SK-N-SH (cell line): Measurements from ENCODE around the gene KIRREL2. TPM values are rescaled to one million over a fixed set of nuclear protein-coding genes. Genes with fewer than 3 reads are reported as not detected.

Experiments
- CTCF ChIA-PET: fragments of 300-600, 350-600 bp; formaldehyde crosslinking; extraction: SDS; loops from one replicate; lab custom pipeline; 2021; lab: Yijun Ruan, JAX
- POLR2A ChIA-PET: fragments of 350-600 bp; sonication (Branson Sonifier 250); formaldehyde crosslinking; extraction: SDS; loops from one replicate; lab custom pipeline; 2020; ENCODE audit warnings: antibody characterized with exemption, inconsistent platforms; lab: Yijun Ruan, JAX
- DNase-seq: peaks from one replicate; pipeline ENCODE4 v3.0.0; 2012
- H2AFZ ChIP-seq: fragments of 200-600 bp; sonication (generic); 2 replicates; pipeline ENCODE4 v1.8.1; 2016; ENCODE audit warnings: antibody characterized with exemption, mild to moderate bottlenecking, low read depth
- H3F3A ChIP-seq: fragments of 200-600 bp; sonication (generic); replicated peaks from 2 replicates; pipeline ENCODE3; 2016; ENCODE audit warnings: antibody characterized with exemption, mild to moderate bottlenecking; ENCODE audit not compliant: insufficient read depth
- H3K27ac ChIP-seq, 2 experiments: fragments of 200-500 bp in 1 of 2; fragments of 200-600 bp in 1 of 2; sonication (Bioruptor generic) in 1 of 2; sonication (generic), shearing (Covaris generic) in 1 of 2; 2 replicates each; pipeline versions ENCODE4 v1.5.1 to v1.6.1; 2014 to 2016; ENCODE audit warnings: low read depth in 2 of 2, inconsistent platforms in 1 of 2, low read length in 1 of 2, mild to moderate bottlenecking in 1 of 2, mixed read lengths in 1 of 2
- H3K27me3 ChIP-seq: fragments of 200-600 bp; sonication (generic), shearing (Covaris generic); 2 replicates; pipeline ENCODE4 v1.6.1; 2016; ENCODE audit warnings: mixed run types; ENCODE audit not compliant: insufficient read depth
- H3K36me3 ChIP-seq, 2 experiments: fragments of 200-500 bp in 1 of 2; fragments of 200-600 bp in 1 of 2; sonication (Bioruptor generic) in 1 of 2; sonication (generic) in 1 of 2; replicated peaks in 1 of 2; 2 replicates each; pipeline versions ENCODE3 to v1.5.1; 2014 to 2016; ENCODE audit warnings: low read length in 1 of 2, mild to moderate bottlenecking in 1 of 2; ENCODE audit not compliant: insufficient read depth in 2 of 2, control insufficient read depth in 1 of 2
- H3K4me1 ChIP-seq, 2 experiments: fragments of 200-500 bp in 1 of 2; fragments of 200-600 bp in 1 of 2; sonication (Bioruptor generic) in 1 of 2; sonication (generic), shearing (Covaris generic) in 1 of 2; 2 replicates each; pipeline versions ENCODE4 v1.5.1 to v1.6.1; 2014 to 2016; ENCODE audit warnings: low read depth in 1 of 2, low read length in 1 of 2, mixed run types in 1 of 2; ENCODE audit not compliant: insufficient read depth in 2 of 2, control insufficient read depth in 1 of 2
- H3K4me2 ChIP-seq: fragments of 200-600 bp; sonication (generic), shearing (Covaris generic); 2 replicates; pipeline ENCODE4 v1.6.1; 2017; ENCODE audit warnings: mixed run types
- H3K4me3 ChIP-seq, 2 experiments: fragments of 200-500 bp in 1 of 2; fragments of 200-600 bp in 1 of 2; sonication (Bioruptor generic) in 1 of 2; sonication (generic), shearing (Covaris generic) in 1 of 2; 2 replicates each; pipeline versions ENCODE4 v1.5.1 to v1.8.1; 2014 to 2016; ENCODE audit warnings: low read depth in 2 of 2, inconsistent platforms in 1 of 2, low read length in 1 of 2, mild to moderate bottlenecking in 1 of 2, mixed read lengths in 1 of 2, moderate library complexity in 1 of 2
- H3K79me2 ChIP-seq: fragments of 200-600 bp; sonication (generic); 2 replicates; pipeline ENCODE4 v1.8.1; 2017; ENCODE audit warnings: mild to moderate bottlenecking; ENCODE audit not compliant: insufficient read depth
- H3K9ac ChIP-seq: fragments of 200-600 bp; sonication (generic); 2 replicates; pipeline ENCODE4 v1.6.1; 2017; ENCODE audit warnings: mixed run types
- H3K9me2 ChIP-seq: fragments of 200-600 bp; sonication (generic); 2 replicates; pipeline ENCODE4 v1.6.1; 2017; ENCODE audit warnings: mixed run types
- H3K9me3 ChIP-seq: fragments of 200-600 bp; sonication (generic); 2 replicates; pipeline ENCODE4 v1.6.1; 2017; ENCODE audit warnings: mixed run types, mild to moderate bottlenecking, moderate library complexity
- H4K20me1 ChIP-seq: fragments of 200-600 bp; sonication (generic); 2 replicates; pipeline ENCODE4 v1.6.1; 2017; ENCODE audit warnings: mild to moderate bottlenecking, mixed run types; ENCODE audit not compliant: insufficient read depth
- CHD2 ChIP-seq: fragments of 150-350 bp; IDR thresholded peaks from 2 replicates; pipeline ENCODE4 v1.6.1; 2018; ENCODE audit warnings: low read length; ENCODE audit not compliant: partially characterized antibody
- ELF1 ChIP-seq: IDR thresholded peaks from 2 replicates; pipeline ENCODE4 v1.4.0; 2012
- FOXJ3 ChIP-seq: sonication (generic); formaldehyde crosslinking; IDR thresholded peaks from 2 replicates; pipeline ENCODE4 v1.5.1; 2020; ENCODE audit warnings: mild to moderate bottlenecking, missing genetic modification reagents
- GABPA ChIP-seq: IDR thresholded peaks from 2 replicates; pipeline ENCODE4 v1.4.0; 2012; ENCODE audit warnings: low read depth, mild to moderate bottlenecking
- NRF1 ChIP-seq: IDR thresholded peaks from 2 replicates; pipeline ENCODE4 v1.6.1; 2012; ENCODE audit warnings: low read depth, mild to moderate bottlenecking, low read length
- RCOR1 ChIP-seq: fragments of 150-350 bp; IDR thresholded peaks from 2 replicates; pipeline ENCODE4 v1.6.1; 2017; ENCODE audit warnings: antibody characterized with exemption, low read length
- RFX5 ChIP-seq: IDR thresholded peaks from 2 replicates; pipeline ENCODE4 v1.6.1; 2012; ENCODE audit warnings: mild to moderate bottlenecking, improper control_type of control experiment, low read length
- SMC3 ChIP-seq: IDR thresholded peaks from 2 replicates; pipeline ENCODE4 v1.6.1; 2012; ENCODE audit warnings: low read depth, low read length, improper control_type of control experiment
- TEAD4 ChIP-seq: IDR thresholded peaks from 2 replicates; pipeline ENCODE4 v1.4.0; 2012; ENCODE audit warnings: mild to moderate bottlenecking, borderline replicate concordance; ENCODE audit not compliant: insufficient read depth
- WGBS: methylation state at CpG from one replicate; pipeline ENCODE4 v1.1.6; 2017; ENCODE audit warnings: low lambda C conversion rate; 5-methylcytosine and 5-hydroxymethylcytosine counted together
- polyA plus RNA-seq, 3 experiments: library from polyadenylated mRNA; depleted of rRNA; stranded (reverse); fragments of >200 nt; gene quantifications; 2 replicates each; pipeline ENCODE4 v1.2.3, GENCODE V29; 2012
- TF ChIP-seq, protein P1 (sequence below): IDR thresholded peaks from 2 replicates; pipeline ENCODE4 v1.6.1; 2012; ENCODE audit warnings: mild to moderate bottlenecking, low read depth, low read length, moderate library complexity
- TF ChIP-seq, protein P2 (sequence below): fragments of 200-600 bp; sonication (generic); IDR thresholded peaks from 2 replicates; pipeline ENCODE4 v1.6.1; 2017; ENCODE audit warnings: antibody characterized with exemption, mild to moderate bottlenecking, moderate library complexity
- TF ChIP-seq, protein P3 (sequence below): IDR thresholded peaks from 2 replicates; pipeline ENCODE4 v1.4.0; 2012; ENCODE audit warnings: low read depth, borderline replicate concordance
- TF ChIP-seq, protein P4 (sequence below): IDR thresholded peaks from 2 replicates; pipeline ENCODE4; 2012
- TF ChIP-seq, protein P5 (sequence below): IDR thresholded peaks from 2 replicates; pipeline ENCODE4 v1.4.0; 2012; ENCODE audit warnings: low read depth
- TF ChIP-seq, protein P6 (sequence below): fragments of 150-350 bp; IDR thresholded peaks from 2 replicates; pipeline ENCODE4 v1.6.1; 2017; ENCODE audit warnings: antibody characterized with exemption, low read length, low read depth, borderline replicate concordance

Gene KIRREL2
- polyA plus RNA-seq, 1 of the 3 experiments (the other 2 are of a cell fraction), result 0.21 TPM

DNA sequence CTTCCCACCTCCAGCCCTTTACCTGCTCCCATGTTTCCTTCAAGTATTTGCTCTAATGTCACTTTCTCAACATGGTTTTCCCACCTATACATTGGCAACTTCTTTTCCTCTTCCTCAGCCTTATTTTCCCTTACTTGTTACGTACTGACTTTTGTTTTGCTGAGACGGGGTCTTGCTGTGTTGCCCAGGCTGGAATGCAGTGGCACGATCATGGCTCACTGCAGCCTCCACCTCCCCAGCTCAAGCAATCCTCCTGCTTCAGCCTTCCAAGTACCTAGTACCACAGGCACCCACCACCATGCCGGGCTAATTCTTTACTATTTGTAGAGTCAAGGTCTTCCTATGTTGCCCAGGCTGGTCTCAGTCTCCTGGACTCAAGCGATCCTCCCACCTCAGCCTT, 49.1 kb upstream of the KIRREL2 start (continued):
- TF ChIP-seq, protein P1, sequence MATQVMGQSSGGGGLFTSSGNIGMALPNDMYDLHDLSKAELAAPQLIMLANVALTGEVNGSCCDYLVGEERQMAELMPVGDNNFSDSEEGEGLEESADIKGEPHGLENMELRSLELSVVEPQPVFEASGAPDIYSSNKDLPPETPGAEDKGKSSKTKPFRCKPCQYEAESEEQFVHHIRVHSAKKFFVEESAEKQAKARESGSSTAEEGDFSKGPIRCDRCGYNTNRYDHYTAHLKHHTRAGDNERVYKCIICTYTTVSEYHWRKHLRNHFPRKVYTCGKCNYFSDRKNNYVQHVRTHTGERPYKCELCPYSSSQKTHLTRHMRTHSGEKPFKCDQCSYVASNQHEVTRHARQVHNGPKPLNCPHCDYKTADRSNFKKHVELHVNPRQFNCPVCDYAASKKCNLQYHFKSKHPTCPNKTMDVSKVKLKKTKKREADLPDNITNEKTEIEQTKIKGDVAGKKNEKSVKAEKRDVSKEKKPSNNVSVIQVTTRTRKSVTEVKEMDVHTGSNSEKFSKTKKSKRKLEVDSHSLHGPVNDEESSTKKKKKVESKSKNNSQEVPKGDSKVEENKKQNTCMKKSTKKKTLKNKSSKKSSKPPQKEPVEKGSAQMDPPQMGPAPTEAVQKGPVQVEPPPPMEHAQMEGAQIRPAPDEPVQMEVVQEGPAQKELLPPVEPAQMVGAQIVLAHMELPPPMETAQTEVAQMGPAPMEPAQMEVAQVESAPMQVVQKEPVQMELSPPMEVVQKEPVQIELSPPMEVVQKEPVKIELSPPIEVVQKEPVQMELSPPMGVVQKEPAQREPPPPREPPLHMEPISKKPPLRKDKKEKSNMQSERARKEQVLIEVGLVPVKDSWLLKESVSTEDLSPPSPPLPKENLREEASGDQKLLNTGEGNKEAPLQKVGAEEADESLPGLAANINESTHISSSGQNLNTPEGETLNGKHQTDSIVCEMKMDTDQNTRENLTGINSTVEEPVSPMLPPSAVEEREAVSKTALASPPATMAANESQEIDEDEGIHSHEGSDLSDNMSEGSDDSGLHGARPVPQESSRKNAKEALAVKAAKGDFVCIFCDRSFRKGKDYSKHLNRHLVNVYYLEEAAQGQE, result no peak

DNA sequence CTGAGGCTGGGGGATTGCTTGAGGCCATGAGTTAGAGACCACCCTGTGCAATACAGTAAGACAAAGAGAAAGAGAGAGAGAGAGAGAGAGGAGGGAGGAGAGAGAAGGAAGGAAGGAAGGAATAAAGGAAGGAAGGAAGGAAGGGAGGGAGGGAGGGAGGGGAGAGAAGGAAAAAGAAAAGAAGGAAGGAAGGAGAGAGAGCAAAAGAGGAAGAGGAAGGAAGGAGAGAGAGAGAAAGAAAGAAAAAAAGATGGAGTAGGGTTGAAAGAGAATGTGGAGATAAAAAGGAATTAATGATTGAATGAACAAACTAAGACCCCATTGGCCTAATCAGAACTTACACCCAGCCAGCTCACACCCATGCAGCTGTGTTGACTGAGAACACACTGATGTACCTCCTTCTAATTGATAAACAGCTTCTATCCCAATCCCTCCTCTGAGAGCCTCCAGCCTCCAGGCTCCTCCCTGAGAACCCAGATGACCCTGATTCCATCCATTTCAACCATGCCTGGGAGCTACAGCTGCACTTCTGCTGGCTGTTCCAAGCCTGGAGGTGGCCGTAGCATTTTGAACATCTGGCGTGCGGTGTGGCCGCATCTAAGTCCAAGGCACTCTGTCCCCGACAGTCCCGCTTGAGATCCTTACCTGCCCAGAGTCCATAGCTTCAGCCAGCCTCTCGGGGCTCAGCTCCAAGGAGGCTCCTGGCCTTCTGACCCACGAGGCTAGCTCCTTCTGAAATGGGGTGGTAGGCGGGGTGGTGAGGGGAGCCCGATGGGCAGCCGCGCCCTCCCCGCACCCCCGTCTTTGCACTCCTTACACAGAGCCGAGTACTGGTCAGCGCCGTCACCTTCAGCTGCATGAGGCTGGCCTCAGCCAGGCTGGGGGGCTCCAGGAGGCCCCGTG, 45.1 kb upstream of the KIRREL2 start:
- POLR2A ChIA-PET, result no interaction called here
- 47% methylated on average over 14 of the region's 18 CpGs for WGBS
- no peak overlapping the region for H3K9ac ChIP-seq
- TF ChIP-seq, protein P2, sequence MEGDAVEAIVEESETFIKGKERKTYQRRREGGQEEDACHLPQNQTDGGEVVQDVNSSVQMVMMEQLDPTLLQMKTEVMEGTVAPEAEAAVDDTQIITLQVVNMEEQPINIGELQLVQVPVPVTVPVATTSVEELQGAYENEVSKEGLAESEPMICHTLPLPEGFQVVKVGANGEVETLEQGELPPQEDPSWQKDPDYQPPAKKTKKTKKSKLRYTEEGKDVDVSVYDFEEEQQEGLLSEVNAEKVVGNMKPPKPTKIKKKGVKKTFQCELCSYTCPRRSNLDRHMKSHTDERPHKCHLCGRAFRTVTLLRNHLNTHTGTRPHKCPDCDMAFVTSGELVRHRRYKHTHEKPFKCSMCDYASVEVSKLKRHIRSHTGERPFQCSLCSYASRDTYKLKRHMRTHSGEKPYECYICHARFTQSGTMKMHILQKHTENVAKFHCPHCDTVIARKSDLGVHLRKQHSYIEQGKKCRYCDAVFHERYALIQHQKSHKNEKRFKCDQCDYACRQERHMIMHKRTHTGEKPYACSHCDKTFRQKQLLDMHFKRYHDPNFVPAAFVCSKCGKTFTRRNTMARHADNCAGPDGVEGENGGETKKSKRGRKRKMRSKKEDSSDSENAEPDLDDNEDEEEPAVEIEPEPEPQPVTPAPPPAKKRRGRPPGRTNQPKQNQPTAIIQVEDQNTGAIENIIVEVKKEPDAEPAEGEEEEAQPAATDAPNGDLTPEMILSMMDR, result no peak
- TF ChIP-seq CHD2 (no peak), FOXJ3 (CRISPR knock-in tag) (no peak), TEAD4 (no peak), RCOR1 (no peak), RFX5 (no peak), GABPA (no peak), SMC3 (no peak), ELF1 (no peak), NRF1 (no peak)
- TF ChIP-seq, protein P3, sequence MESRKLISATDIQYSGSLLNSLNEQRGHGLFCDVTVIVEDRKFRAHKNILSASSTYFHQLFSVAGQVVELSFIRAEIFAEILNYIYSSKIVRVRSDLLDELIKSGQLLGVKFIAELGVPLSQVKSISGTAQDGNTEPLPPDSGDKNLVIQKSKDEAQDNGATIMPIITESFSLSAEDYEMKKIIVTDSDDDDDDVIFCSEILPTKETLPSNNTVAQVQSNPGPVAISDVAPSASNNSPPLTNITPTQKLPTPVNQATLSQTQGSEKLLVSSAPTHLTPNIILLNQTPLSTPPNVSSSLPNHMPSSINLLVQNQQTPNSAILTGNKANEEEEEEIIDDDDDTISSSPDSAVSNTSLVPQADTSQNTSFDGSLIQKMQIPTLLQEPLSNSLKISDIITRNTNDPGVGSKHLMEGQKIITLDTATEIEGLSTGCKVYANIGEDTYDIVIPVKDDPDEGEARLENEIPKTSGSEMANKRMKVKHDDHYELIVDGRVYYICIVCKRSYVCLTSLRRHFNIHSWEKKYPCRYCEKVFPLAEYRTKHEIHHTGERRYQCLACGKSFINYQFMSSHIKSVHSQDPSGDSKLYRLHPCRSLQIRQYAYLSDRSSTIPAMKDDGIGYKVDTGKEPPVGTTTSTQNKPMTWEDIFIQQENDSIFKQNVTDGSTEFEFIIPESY, result no peak
- TF ChIP-seq, protein P4, sequence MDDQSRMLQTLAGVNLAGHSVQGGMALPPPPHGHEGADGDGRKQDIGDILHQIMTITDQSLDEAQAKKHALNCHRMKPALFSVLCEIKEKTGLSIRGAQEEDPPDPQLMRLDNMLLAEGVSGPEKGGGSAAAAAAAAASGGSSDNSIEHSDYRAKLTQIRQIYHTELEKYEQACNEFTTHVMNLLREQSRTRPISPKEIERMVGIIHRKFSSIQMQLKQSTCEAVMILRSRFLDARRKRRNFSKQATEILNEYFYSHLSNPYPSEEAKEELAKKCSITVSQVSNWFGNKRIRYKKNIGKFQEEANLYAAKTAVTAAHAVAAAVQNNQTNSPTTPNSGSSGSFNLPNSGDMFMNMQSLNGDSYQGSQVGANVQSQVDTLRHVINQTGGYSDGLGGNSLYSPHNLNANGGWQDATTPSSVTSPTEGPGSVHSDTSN, result no peak
- TF ChIP-seq, protein P5, sequence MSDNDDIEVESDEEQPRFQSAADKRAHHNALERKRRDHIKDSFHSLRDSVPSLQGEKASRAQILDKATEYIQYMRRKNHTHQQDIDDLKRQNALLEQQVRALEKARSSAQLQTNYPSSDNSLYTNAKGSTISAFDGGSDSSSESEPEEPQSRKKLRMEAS, result no peak
- TF ChIP-seq, protein P6, sequence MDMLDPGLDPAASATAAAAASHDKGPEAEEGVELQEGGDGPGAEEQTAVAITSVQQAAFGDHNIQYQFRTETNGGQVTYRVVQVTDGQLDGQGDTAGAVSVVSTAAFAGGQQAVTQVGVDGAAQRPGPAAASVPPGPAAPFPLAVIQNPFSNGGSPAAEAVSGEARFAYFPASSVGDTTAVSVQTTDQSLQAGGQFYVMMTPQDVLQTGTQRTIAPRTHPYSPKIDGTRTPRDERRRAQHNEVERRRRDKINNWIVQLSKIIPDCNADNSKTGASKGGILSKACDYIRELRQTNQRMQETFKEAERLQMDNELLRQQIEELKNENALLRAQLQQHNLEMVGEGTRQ, result no peak
- H3K4me3 ChIP-seq, result no peak overlapping the region
- no peaks in the 10 kb centered on the region for H4K20me1 ChIP-seq
- H3K27me3 ChIP-seq, result peaks cover 11% of the 10 kb centered on the region; the same call in 1 of the 2 replicates
- no peaks in the 10 kb centered on the region for H3K9me3 ChIP-seq
- H3F3A ChIP-seq, result no peaks in the 10 kb centered on the region
- no peak overlapping the region for H3K27ac ChIP-seq
- DNase-seq, result peak; percentile 52
- CTCF ChIA-PET, result interaction anchor here (0.7 kb wide), 1 partner anchor 10 kb away, joined by 3 read pairs; no protein-coding TSS in a partner anchor
- H3K36me3 ChIP-seq, result no peaks in the 10 kb centered on the region
- no peak overlapping the region for H3K4me2 ChIP-seq
- no peaks in the 10 kb centered on the region for H3K9me2 ChIP-seq
- H3K4me1 ChIP-seq, result no peaks in the 10 kb centered on the region
- H3K79me2 ChIP-seq, result no peaks in the 10 kb centered on the region
- H2AFZ ChIP-seq, result no peak overlapping the region
